ENCODE data around the gene PABPC3.

Gene PABPC3

GRCh38 chr13:25131881-25132420 is 36.0 kb downstream of the PABPC3 start:
- TF ChIP-seq CTCF (IDR thresholded peaks at IDR 0.05; ENCODE audit: low read depth, low read length) = no peak
- DNase-seq (ENCODE audit: extremely low read depth, low read depth) = no peak

- no peak for DNase-seq (ENCODE audit: extremely low read depth, low read depth)
- TF ChIP-seq CTCF (IDR thresholded peaks at IDR 0.05; ENCODE audit: low read depth, low read length) = no peak
Measured at GRCh38 chr13:25132751-25133390, 36.9 kb downstream of the PABPC3 start.

GRCh38 chr13:25135896-25136295 is 40.0 kb downstream of the PABPC3 start:
- no peak for TF ChIP-seq CTCF (IDR thresholded peaks at IDR 0.05; ENCODE audit: low read depth, low read length)
- DNase-seq (ENCODE audit: extremely low read depth, low read depth) = no peak

DNA sequence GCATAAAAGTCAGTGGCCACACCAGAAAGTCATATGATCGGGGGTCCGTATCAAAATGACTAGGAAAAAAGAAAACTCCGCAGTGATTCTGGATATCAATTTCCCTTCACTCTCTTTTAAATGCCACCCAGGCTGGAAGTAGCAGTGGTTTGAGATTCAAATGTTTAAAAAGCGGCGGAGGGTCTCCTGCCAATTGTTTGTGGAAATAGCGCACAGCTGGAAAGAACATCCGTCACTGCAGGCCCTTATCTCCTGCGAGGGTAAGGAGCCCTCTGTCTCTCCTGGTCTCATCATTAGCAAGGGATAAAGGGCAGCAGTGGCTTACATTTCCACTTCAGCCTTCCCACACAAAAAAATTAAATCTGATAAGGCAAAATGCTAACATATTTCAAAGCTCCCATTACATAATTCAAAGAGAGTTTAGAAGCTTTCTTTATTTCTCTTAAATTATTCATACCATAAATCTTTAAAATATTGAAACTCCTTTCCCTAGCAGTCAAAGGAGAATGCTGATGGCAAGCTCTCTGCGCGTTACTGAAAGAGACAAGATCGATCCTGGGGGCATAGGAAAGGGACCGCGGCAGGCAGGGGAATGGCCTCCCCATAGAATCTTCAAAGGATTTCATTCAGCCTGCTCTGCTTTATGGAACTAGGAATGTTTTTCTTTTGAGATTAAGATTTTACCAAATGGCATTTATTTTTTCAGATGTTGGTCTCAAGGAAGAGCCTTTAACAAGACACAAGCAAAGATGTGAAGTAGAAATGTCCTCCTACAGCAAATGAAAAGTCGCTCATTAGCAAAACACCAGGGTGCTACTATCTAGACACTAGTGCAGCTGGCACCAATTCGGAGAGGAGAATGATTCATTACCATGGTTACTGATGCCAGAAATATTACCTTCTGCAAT is 41.2 kb downstream of the PABPC3 start:
- no peak for DNase-seq (ENCODE audit: extremely low read depth, low read depth)
- no peak for TF ChIP-seq CTCF (IDR thresholded peaks at IDR 0.05; ENCODE audit: low read depth, low read length)

DNA sequence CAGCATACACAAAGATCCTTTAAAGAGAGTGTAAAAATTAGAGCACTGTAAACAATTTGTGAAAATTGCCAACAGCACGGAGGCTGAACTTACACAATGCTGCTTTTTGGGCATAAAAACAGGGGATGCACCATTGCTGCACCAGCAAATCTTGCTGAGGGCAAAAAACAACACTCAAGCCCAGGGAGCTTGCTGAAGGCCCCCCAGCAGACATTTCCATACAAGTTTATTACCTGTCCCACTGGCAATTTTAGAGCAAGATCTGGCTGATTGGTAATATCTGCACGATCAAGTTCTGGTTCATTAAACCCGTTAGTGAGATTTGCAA is 41.8 kb downstream of the PABPC3 start:
- DNase-seq (ENCODE audit: extremely low read depth, low read depth) = no peak

DNA sequence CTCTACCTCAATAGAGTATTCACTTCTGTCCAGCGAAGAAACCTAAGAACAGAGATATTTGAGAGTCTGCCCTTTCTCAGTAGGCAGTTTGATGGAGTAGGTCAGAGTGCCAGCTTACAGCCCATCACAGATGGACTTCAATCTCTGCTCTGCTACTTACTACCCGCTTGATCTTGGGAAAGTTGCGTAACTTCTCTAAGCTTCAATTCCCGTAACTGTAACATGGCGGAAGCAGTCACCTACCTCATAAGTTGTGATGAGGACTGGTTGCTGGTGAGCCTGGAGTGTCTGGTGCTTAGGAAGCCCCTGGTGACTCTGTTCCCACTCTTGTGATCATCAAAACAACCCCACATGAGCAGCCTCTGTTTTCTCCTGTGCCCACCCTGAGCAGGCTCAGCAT is 45.1 kb downstream of the PABPC3 start:
- TF ChIP-seq CTCF (IDR thresholded peaks at IDR 0.05; ENCODE audit: low read depth, low read length) = no peak
- no peak for DNase-seq (ENCODE audit: extremely low read depth, low read depth)

More for the DNA sequence above, 41.8 kb downstream of the PABPC3 start:
- no peak for TF ChIP-seq CTCF (IDR thresholded peaks at IDR 0.05; ENCODE audit: low read depth, low read length)

GRCh38 chr13:25143706-25144105 is 47.8 kb downstream of the PABPC3 start:
- no peak for TF ChIP-seq CTCF (IDR thresholded peaks at IDR 0.05; ENCODE audit: low read depth, low read length)
- DNase-seq (ENCODE audit: extremely low read depth, low read depth) = no peak
